ENCODE data around the gene TARDBP. TPM values are rescaled to one million over a fixed set of nuclear protein-coding genes. Genes with fewer than 3 reads are reported as not detected.

TARDBP gene
- total RNA-seq: 100 to 1,000 TPM in 1 of 2 donors, 10 to 100 TPM in 1; 61.6 to 134 TPM

DNA sequence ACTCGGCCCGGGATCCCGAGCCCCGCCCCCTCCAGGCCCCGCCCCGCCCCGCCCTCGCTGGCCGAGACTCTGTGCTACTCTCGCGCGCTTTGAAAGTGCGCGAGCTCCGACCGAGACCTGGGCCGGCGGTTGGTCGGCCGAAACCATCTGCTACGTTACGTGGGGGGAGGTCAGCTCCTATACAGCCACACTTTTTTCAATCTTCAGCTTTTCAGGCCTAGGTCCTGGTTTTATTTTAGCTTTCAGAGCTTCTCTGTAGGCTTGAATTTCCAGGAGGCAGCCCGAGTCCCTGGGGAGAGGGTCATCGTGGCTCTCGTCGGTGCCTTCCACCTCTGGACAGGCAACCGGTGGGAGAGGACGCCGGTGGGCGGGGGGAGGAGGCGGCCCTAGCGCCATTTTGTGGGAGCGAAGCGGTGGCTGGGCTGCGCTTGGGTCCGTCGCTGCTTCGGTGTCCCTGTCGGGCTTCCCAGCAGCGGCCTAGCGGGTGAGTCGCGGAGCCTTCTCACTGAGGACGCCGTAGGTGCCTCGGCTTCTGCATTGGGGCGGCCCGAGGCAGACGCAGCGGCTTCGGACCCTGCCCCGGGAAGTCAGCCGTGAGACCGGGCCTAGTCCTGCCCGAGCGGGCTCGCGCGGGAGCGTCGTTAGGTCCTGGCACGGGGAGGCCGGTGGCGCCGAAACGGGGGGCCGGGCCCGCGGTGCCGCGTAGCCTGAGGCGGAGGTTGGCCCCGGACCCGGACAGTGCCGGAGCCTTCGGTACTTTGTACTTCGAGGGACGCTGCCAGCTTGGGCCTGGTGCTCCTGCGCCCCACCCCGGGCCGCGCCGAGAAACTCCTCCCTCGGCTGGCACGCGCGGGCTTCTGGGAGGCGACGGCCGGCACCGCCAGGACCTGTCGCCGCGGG is at the start of gene TARDBP:
TARDBP (plus strand) TSS at position 395 of the 900 bp plus-strand sequence. CDS start 1,074 bp downstream, outside the sequence.

GRCh38 chr1:11046625-11047365 is 34.3 kb downstream of the TARDBP start, which contains the start of gene MASP2:
MASP2 (minus strand) TSS chr1:11047239; CDS start chr1:11047207, 32 bp downstream.

DNA sequence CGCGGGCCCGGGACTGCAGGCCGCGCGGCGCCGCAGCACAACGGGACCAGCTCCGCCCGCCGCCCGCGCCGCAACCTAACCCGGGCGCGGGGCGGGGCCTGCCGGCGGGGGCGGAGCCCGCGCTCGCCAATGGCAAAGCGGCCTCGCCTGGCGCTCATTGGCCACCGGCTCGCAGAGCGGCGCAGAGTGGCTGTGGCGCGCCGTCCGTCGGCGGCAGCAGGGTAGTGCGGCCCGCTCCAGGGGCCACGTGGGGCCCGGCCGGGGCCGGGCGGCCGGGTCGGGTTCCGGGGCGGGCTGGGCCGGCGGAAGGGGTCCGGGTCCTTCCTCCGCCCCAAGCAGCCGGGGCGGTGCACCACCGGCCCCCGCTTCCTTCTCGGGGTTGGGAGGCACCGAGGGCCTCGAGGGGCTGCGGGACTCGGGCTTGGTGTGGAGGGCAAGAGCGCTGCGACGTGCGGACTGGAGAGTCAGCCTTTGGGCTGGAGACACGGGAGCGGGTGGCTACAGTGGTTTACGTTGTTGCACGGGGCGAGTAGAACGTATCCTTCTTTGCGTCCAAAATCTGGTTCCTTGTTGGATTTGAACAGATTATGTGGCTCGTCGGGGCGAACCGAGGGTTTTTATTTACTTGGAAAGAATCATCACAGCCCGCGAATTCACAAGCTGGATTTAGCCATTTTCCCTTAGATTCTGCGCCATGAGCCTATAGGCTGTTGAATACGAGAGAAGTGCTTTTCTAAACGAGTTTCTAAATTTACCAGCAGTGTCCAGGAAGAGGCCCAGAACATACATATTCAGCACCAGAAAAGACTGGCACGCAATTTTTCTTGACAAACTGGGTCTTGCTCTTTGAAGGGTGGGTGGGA is 47.7 kb downstream of the TARDBP start, which contains the start of gene SRM:
SRM (minus strand) TSS at position 51 of the 863 bp plus-strand sequence. CDS start 75 bp downstream, outside the sequence.

Other genes with a start within 250 kb of the TARDBP start
- under 1 TPM; under 0.01 to 0.33 TPM for gene CASZ1, start 216.0 kb upstream of the TARDBP start, total RNA-seq
- gene MASP2, start 34.6 kb downstream of the TARDBP start, total RNA-seq: under 1 TPM in 1 of 2 donors, not detected in 1; under 0.01 TPM
- gene SRM, start 47.4 kb downstream of the TARDBP start, total RNA-seq: 10 to 100 TPM; 32.0 to 53.9 TPM
- gene EXOSC10, start 87.2 kb downstream of the TARDBP start, total RNA-seq: 100 to 1,000 TPM in 1 of 2 donors, 10 to 100 TPM in 1; 90.2 to 109 TPM
- under 1 TPM in 1 of 2 donors, not detected in 1; 0.34 TPM for gene ANGPTL7, start 176.7 kb downstream of the TARDBP start, total RNA-seq
- 10 to 100 TPM; 47.0 to 48.9 TPM for gene MTOR, start 249.9 kb downstream of the TARDBP start, total RNA-seq

All from melanocyte of skin (primary cell).